NK-92 treated with Interleukin-12 subunit alpha and Interleukin-12 subunit beta, amount 100 ng/mL, for 24 hours (cell line): Measurements from ENCODE around the gene LHFPL3.

ENCODE experiments used
- DNase-seq: peaks from one replicate; lab custom pipeline; 2025; lab: John Stamatoyannopoulos, UW

The LHFPL3 gene

DNA sequence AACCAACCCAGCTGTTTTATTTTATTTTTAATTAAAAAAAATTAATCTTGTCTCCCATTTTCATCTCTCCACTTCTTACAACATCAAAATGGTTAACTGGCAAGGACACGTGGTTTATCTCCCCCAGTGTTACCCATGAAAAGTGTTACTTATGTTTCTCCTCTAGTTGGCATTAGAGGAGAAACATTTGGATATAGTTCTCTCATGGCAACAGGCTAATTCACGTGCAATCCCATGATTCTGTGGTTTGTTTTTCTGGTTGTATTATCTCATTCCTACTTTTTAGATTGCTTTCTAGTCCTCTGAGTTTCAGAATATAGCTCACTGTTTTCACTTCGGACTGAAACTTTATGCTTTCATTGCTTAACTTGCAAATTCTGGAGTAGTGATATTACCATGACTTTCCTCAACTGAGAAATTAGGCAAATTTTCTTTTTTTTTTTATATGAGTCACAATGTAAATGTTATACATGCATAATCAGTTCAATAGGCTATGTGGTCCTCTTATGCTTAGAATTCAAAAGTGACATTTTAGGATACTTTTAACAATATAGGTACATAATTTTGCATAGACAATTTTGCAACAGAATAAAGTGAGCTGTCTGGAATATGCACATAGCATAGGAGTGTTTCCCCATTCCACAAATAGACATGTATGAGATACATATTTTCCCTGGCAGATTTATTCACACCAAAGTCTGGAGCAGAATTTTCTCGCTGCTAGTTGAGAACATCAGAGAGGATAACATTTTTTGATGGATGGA lies 43.0 kb downstream of the LHFPL3 start:
- DNase-seq, result no peak

DNA sequence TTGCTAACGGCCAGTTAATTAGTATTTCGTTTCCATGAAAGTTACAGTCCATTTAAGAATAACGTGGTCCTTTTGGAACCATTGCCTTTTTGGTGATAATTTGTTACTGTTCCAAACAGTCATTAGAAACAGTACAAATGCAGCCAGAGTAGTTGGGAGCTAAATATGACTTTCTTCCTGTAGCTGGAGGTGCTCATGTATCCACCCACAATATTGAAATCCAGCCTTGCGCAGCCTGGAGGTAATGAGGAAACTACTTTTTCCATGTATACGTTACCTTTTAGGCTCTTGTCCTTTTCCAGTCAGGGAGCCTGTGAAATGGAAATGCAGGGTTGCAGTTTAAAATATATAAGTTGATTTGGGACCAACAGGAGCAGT lies 43.6 kb downstream of the LHFPL3 start:
- no peak for DNase-seq

DNA sequence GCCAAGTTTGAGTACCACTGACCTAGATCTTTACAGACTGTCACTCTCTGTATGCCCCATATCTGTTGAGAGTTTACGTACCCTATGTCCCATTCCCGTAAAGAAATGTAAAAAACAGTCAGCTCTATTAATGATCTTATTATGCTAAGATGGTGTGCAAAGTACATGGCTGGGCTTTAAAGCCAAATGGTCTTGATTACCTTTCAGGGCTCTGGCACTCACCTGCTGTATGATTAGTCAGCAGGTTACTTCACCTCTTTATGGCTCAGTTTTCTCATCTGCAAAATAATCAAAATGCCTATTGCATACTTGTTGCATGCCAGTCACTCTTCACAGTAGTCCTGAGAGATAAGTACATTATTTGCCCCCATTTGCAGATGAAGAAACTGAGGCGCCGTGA lies 54.2 kb downstream of the LHFPL3 start:
- DNase-seq, result no peak

DNA sequence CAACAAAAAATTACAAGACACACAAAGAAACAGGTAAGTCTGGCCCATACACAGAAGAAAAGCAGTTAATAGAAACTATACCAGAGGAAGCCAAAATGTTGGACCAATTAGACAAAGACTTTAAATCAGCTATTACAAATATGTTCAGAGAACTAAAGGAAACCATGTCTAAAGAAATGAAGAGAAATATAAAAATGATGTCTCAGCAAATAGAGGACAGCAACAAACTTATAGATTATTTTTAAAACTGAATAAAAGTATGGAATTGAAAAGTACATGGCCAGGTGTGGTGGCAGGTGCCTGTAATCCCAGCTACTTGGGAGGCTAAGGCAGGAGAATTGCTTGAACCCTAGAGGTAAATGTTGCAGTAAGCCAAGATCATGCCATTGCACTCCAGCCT lies 58.5 kb downstream of the LHFPL3 start:
- no peak for DNase-seq

DNA sequence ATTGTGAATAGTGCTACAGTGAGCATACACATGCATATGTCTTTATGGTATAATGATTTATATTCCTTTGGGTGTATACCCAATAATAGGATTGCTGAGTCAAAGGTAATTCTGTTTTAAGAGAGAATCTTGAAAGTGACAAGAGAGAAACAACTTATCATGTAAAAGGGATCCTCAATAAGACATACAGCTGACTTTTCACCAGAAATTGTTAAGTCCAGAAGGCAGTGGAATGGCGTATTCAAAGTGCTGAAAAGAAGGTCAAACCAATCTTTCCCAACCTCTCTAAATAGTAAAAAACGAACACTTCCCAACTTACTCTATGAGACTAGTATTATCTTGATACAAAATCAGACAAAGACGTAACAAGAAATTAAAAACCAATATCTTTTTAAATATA lies 59.8 kb downstream of the LHFPL3 start:
- DNase-seq, result no peak

DNA sequence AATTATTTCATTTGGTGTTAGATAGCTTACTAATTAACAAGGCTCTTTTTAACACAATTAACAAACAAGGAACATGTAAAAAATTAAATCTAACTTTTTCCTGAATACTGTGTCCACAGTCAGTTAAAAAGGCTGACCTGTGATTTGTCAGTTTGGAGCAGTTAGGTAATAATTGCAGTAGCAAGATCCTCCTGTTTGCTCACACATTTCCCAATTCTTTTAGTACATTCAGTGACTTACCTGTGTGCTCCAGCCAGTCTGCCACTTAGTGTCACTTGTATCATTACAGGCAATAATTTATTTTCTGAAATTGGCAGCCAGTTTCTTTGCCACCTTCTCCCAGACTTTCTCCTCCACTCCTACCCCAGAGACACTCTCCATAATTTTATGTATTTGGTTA lies 66.8 kb downstream of the LHFPL3 start:
- DNase-seq, result no peak

DNA sequence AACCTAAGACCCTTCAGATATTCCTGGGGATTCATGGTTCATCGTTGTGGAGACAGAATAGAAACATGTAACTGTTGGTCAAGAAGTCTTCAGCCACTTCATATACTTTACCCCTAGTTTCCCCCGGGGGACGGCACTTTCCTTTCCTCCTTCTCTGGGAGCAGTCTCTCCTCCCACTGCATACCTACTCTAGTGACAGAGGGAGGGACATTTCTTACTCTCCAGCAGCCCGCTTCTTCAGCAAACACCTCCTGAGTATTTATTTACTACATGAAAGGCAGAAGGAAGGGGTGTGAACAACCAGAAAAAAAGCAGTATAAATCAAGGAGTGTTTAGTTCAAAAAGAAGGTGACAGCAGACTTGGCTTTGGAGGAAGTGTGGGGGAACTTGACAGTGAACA lies 69.0 kb downstream of the LHFPL3 start:
- DNase-seq, result no peak

DNA sequence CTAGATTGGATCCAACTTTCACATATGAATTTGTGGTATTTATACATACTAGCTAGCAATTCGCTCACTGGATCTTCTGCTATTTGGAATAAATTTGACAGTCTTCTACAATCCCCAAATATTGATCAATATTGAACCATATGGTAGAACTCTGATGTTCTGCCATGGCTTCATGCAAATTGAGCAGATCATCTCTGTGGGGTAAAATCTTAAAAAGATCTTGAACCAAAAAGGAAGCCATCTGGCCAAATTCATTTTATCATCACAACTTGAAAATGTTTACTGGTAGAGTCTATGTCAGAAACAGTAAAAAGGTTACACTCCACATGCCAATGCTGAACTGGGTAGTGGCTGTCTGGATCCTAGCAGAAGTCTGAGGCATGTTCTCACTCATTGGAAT lies 80.0 kb downstream of the LHFPL3 start:
- DNase-seq, result no peak

DNA sequence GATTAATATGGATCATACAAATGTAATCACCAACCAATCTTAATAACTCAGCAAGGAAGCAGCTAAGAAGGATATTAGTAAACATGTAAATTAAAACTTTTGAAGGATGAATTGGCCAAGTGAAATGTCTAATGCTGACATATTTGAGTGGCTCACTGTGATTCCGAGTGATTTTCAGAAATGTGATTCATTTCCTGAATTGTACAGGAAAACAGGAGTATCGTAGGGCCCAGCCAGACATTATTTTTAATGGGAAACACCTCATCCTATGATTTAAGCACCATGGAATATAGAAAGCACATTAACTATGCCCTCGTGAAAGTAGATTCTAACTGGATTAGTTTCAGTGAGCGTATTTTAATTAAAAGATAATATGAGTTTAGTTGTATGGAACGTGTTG lies 82.3 kb downstream of the LHFPL3 start:
- DNase-seq, result no peak

DNA sequence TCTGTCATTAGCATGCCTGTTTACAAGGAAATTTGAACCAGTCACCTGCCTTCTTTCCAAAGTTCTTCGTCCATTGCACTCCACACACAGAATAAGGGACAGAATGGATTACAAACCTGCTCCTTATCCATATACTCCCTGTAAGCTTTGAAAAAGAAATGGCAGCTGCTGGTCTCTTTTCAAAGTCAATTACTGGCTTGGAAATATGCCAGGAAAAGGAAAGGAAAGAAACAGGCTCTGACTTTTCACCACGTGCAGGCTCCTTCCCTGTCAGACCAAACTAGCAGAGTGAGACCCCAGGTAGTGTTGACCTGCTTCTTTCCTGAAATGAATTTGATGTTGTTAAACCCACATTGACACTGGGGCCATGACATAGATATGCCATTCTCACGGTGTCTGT lies 84.5 kb downstream of the LHFPL3 start:
- DNase-seq, result no peak

DNA sequence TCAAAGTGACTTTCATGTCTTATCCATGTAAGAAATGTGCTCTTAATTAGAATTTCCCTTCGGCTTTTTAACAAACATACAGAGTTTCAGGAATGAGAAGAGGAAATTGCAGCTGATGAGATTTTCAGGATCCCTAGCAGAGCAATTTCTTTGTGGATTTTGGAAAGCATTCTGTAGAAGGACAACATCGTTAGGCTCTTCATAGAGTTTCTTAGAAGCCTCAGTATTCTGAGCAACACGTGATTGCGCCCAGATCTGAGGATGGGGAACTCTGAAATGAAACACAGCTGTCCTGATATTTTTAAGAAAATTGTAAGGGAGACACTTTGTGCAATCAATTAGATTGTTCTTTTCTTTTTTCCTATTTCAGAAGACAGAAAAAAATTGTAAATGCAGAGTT lies 85.8 kb downstream of the LHFPL3 start:
- DNase-seq, result no peak

DNA sequence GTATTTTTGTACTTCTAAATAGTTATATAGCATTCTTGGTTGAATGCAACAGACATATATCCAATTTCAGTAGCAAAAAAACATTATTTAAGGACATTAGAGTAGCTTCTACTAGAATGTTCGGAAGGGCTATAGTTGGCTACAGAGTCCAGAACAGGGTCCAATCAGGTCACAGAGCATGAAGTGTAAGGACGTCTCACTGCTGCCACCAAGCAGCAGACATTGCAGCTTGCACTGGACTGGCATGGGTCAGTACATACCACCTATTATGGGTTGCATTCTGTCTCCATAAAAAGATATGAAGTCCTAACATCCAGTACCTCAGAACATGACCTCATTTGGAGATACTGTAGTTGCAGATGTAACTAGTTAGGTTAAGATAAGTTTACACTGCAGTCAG lies 87.3 kb downstream of the LHFPL3 start:
- no peak for DNase-seq

DNA sequence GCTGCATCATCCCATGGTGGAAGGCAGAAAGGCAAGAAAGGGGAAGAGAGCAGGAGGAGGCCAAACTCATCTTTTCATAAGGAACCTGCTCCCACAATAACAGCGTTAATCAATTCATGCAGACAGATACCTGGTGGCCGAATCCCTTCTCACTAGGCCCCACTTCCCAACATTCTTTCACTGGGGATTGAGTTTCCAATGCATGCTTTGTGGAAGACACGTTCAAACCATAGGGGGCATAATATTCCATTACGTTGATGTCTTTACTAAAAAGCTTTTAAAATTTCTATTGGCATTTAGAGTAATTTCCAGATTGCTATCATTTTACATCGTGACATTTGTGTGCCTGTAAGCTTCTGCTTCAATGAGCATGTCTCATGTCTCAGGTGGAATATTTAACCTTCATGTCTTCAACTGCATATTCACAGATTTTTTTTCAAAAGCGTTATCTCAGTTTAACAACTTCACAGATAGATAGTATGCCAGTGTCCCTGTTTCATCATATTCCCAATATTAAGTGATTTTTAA lies 88.5 kb downstream of the LHFPL3 start:
- DNase-seq, result no peak

DNA sequence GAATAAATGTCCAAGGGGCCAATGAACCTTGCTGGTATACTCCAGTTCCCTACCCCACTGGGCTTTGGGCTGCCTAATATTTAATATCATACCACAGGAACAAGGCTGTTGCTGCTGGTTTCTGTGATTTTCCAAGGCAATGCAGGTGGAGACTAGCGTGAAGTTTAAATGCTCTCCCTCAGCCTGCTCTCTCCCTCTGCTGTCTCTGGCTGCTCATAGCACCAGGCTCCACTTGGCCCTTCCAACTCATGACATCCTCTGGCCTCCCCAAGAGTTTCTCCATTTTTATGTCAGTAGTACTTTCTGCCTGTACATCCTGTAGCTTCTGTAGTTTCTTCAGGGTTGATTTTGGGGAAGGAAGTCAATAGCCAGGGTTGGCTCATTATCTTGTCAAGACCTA lies 103.5 kb downstream of the LHFPL3 start:
- no peak for DNase-seq

DNA sequence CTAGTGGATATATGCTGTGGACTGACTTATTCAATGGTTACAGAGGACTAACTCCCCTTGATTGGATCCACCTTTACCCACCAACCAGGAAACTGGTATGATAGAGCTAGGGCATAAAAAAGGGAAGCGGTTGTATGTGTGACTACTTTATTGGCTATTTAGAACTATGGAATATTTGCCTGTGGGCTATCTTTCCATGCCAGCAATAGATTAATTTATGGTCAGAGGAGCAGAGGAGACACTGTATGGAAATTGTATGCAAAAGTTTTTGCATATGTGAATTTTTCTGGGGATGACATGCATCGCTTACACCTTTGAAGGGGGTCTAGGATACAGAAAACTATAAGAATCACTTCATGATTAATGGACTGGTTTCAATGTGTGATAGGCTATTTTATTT lies 105.7 kb downstream of the LHFPL3 start:
- no peak for DNase-seq

DNA sequence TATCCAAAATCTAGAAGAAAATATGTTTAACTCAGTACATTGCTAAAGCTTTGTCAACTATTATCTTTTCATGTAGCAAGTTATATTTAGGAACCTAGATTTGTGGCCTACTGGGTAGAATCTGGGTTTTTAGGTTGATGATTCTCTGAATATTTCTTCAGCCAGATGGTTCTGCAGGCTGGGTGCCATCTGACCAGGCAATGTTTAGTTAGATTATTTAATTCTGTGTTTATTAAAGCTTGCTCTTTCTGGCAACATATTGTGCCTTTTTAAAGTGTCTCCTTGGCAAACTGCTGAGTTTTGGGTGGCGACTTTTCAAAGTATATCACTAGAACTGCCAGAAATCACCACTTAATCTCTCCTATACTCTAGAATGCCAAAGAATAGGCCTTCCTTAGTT lies 114.1 kb downstream of the LHFPL3 start:
- DNase-seq, result no peak

DNA sequence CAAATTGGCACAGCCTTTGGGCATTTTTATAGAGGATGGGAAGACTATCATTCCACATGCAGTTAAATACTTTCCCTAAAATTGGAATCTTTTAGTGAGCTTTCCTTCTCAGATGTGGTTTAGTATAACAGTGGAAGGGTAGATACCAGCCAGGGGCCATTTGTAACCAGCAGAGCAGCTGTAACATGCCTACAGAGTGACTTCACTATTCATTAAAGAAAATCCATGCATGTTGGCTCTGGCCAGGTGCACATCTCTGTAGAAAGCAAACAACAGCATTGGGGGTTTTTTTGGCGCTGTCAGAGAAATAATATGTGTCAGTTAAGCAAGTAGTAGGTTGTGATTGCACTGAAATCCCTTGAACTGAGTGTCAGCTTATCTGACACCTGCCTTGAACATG lies 115.6 kb downstream of the LHFPL3 start:
- DNase-seq, result no peak

DNA sequence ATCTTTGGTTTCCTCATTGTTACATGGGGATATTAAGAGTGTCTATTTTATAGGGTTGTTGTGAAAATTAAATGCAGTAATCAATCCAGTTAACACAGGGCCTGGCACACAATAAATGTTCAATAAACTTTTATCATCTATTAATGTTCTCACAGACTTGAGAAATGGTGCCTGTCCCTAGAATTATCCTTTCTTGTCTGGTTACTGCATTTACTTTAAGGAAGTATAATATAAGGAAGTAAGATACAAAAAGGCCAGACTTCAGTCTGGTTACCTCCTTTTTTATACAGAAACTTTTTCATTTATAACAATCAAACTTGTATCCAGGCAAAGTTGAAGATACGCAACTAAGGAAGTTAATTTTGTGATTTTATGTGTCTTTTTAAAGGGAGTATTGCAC lies 117.0 kb downstream of the LHFPL3 start:
- no peak for DNase-seq

DNA sequence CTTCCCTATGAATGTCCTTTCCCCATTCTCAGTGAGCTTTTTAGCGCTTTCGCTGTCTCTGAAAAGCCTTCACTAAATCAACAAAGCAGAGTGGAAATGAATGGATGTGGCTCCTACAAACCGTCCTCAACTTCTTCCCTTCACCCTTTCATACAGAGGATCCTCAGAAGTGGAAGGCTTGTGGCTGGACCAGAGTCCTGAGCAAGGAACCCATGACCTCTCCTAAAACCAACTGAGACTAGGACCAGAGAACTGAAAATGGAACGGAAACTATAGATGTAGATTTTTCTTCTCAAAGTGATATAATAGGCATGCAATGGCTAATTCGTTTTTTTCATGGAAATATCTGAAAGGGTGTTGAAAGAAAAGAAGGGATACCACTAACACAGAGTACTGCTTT lies 122.5 kb downstream of the LHFPL3 start:
- no peak for DNase-seq

DNA sequence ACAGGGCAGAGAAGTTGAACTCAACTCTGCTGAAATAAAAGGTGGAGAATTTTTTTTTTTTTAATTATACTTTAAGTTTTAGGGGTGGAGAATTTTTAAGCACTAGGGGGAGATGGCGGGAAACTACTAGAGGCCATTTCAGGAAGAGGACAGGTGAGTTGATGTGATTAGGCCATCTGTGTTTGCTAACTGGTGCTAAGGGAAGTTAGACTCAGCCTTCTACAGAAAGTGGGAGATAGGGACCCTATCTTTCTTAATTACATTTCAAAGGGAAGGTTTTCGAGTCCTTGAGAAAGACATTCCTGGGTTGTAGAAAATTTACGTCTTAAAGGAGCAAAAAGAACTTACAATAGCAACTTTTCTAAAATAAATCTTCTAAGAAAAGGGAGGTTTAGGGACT lies 124.8 kb downstream of the LHFPL3 start:
- DNase-seq, result no peak

DNA sequence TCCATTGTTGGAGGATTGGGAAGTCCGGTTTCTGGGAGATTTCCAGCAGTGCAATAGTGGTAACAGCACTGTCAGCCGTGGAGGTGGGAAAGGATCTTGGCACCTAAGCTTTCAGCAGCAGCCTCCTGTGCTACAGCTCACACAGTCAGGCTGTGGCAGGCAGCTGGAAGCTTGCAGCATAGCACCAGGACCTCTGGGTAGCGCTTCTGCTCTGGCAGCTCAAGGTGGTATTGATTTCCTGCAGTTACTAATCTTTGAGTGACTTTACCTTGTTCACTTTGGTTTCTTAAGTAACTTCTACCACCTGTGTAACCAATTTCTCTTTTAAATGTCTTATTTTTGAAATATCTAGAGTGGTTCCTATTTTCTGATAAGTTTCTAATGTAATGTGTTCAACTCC lies 130.5 kb downstream of the LHFPL3 start:
- no peak for DNase-seq

DNA sequence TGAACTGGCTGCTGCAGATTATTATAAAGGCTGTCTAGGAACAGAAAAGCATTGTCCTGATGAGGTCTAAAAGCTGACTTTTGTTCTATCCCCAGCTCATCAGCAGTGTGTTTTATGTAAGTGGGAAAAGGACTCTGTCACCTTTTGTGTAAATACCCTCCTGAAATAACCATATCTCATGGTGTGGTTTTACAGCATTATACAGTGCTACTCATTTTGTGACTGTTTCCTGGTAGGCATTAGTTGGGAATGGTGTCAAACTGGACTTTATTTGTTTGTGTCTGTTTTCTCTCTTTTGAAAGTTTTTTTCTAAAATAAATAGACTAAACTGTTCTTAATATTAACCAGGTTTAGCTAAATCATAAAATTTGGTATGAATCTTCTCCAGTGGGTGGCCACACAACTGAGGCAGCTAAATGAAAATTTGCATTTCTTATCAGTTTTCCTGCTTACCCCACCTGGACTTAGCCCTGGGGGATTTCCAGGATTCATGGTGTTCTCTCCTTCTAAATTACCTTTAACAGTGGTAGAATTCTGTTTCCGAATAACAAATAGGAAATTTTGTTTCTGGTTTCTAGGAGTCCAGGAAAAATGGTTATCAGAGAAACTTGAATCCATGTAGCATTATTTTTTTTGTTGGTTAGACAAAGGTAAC lies 140.9 kb downstream of the LHFPL3 start:
- no peak for DNase-seq

DNA sequence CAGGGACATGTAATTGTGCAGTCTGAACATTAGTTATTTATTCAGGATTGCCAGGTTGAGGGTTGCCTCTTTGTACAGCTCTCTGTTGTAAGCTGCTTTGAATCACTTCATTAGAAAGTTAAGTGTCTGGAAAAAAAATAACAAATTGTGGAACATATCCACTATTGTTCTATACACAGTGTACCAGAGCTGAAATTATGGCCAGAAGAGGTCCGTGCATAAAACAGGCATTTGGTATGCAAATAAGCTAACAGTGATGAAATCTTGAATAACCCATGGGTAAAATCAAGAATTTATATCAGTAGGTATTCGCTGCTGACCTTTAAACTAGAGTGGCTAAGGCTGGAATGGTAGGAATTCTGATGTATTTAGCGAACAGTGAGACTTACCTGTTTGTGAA lies 152.1 kb downstream of the LHFPL3 start:
- DNase-seq, result no peak
